ENCODE results near the gene RNF180.
A peak's percentile ranks its signal among the peaks of the same experiment; 100 is the strongest.
"Not testable (repeated sequence)": the region's sequence is repeated elsewhere in the genome, so short reads cannot be mapped to it uniquely, and the experiment has no call there.

The RNF180 gene

DNA sequence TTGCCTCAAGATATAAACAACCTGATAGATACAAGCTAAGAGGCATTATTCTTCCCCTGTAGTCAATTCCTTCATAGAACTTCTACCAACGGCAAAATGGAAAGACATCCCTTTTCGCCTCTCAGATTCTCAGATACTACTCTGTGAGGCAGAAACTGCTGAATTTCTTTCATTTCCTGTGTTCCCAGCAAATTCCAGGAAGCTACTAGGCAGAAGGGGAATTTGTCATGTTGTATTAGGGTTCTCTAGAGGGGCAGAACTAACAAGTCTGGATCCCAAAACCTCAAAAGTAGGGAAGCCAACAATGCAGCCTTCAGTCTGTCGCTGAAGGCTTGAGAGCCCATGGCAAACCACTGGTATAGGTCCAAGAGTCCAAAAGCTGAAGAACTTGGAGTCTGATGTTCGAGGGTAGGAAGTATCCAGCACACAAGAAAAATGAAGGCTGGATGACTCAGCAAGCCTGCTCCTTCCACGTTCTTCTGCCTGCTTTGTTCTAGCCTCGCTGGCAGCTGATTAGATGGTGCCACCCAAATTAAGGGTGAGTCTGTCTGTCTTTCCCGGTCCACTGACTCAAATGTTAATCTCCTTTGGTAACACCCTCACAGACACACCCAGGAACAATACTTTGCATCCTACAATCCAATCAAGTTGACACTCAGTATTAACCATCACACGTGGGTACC is 15.2 kb downstream of the RNF180 start:
- DNase-seq = peak; percentile 28

DNA sequence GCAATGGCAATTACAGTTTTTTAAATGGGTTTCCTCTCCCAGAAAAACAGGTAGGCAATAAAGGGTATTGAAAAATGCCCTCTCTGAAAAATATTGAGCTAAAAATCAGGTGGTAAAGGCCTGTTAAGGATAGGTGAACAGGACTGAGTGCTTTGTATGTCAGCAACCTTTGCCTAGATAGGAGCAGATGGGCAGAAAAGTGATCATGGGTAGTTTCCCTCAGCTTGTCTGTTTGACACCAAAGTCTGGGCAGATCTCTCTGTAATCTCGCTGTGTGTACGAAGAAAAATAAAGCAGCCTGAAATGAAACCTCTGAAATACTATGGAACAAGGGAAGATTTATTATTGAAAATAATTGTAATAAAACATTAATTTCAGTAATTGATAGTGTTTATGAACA is 15.8 kb downstream of the RNF180 start:
- DNase-seq = no peak

DNA sequence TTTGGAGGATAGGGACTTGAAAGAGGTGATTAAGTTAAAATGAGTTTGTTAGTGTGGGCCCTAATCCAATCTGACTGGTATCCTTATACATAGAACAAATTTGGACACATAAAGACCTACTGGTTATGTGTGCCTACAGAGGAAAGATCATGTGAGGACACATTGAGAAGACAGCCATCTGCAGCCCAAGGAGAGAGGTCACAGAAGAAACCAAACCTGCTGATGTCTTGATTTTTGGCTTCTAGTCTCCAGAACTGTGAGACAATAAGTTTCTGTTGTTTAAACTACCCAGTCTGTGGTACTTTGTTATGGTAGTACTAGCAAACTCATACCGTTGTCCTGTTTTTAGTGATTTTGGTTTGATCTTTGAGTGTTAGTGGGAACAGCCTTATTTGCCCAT is 18.3 kb downstream of the RNF180 start:
- no peak for DNase-seq

DNA sequence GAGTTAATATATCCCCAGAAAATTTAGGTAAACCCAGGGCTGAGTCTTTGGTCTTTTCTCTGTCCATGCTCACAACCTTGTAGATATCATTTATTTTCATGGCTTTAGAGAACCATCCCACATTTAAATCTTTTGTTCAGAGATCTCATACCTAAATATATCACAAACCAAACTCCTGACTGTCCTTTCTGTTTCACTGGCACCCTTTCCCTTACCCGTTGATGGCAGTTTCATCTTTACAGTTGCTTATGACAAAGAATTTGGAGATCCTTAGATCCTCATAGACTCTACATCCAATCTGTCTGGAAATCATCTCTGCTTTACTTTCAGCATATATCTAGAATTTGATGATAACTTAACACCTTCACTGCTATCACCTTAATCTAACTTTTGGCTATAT is 19.2 kb downstream of the RNF180 start:
- DNase-seq = no peak

GRCh38 chr5:64188776-64189175 is 23.1 kb downstream of the RNF180 start:
- no peak for DNase-seq

DNA sequence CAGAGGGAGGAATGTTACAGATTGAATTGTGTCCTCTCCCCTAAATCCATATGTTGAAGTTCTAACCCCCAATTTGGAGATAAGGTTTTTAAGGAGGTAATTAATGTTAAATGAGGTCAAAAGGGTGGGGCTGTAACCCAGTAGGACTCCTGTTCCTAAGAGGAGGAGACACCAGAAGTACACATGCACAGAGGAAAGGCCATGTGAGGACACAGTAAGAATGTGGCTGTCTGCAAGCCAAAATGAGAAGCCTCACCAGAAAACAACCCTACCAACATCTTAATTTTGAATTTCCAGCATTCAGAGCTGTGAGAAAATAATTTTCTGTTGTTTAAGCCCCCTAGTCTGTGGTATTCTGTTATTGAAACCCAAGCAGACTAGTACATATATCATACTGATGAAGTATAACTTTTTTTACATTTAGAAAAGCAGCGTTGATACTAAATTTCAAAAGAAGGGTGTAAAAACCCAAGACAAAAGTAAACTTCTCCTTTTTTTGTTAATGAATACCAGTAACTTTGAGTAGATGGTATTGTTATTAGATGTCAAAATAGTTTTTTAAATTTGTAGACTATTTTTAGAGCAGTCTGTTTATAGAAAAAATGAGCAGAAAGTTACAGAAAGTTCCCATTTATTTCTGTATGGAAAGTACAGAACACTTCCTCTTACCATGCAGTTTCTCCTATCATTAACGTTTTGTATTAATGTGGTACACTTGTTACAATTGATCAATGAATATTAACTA is 25.1 kb downstream of the RNF180 start:
- no peak for DNase-seq

DNA sequence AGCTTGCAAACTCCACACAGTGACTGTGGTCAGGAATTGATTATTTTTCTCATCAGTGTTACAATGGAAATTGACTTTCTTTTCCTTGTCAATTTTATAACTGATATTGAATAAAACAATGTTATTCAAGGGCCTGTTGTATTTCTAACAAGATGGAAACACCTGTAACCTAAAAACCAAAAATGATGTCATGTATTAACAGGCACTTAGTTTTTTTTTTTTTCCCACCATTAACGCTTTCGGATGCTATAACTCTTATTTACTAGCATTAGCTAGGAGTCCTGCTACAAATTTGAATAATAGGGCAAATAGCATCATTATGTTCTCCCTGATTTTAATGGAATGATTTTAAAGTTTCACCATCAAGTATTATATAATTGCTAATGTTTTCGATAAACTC is 30.3 kb downstream of the RNF180 start:
- DNase-seq = no peak

DNA sequence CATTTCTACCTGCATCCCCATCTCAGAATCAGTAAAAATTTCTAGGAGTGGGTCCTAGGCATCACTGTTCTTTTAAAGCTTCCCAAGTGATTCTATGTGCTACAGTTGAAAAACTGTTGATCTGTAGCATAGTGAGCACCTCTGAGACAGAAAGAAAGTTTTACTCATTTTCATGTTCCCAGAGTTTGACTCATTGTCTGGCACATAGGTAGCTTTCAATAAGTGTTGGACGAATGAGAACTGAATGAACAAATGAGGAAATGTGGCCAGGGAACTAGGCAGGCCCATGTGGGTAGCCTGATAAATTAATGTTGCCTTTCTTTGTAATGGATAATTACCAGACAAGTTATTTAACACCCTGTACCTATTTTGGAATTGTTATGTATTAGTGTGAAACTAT is 33.8 kb downstream of the RNF180 start:
- no peak for DNase-seq

DNA sequence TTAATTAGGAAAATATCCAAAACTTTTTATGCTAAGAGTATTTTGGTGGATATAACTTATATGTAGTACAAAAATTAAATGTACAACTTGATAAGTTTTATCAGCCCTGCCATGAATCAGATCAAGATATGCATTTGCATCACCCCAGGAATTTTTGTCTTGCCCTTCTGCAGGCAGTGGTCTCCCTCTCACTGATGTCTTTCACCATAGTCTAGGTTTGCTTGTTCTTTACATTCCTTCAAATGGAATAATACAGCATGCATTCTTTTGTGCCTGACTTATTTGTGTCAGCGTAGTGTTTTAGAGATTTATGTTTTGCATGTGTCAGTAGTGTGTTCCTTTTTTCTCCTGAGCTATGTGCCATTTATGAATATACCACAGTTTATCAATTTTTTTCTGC is 36.4 kb downstream of the RNF180 start:
- DNase-seq = no peak

GRCh38 chr5:64206653-64207052 is 41.0 kb downstream of the RNF180 start:
- no peak for DNase-seq

DNA sequence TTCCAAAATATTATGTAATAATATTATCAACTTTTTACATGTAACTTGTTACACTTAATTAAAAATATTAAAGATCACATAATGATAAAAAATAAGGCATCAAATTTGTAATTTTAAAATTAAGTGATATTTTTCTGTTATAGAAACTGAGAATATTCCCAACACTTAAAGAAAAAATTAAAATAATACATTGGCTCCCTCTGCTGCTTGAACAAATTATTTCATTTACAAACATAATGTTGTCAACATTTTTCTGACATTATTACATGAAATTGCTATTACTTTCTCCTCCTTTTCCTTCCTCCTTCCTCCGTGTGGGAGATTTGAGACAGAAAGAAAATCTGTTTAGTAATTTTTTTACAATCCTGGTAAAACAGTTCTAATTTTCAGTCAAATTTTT is 42.3 kb downstream of the RNF180 start:
- DNase-seq = no peak

- DNase-seq = no peak
Measured at GRCh38 chr5:64209353-64209752, 43.7 kb downstream of the RNF180 start.

GRCh38 chr5:64210866-64211265 is 45.2 kb downstream of the RNF180 start:
- DNase-seq = peak; percentile 22

DNA sequence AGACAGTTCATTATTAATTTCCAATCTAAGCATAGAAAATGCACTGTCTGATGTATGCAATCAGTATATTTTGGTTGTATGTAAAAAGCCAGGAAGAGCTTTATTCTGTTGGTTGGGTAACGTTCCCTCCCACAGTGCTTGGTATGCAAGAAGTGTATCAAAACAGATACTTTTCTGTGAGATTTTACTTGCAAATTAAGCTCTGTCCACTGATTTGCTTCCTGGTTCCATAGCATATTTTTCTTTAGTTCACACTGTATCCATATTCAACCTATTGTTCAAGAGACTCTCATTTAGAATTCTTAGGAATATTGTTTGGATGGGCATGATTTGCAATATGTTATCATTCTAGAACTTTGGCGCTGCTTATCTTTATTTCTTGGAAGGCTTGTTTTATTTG is 47.4 kb downstream of the RNF180 start:
- DNase-seq = no peak

DNA sequence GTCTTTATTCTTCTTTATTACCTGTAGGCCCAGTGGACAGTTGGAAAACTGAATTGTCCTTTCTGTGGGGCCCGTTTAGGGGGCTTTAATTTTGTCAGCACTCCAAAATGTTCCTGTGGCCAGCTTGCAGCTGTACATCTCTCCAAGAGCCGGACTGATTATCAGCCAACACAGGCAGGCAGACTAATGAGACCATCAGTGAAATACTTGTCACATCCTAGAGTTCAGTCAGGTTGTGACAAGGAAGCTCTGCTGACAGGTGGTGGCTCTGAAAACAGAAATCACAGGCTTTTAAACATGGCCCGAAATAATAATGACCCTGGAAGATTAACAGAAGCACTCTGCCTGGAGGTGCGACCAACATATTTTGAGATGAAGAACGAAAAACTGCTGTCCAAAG is 47.9 kb downstream of the RNF180 start:
- peak; percentile 85 for DNase-seq

GRCh38 chr5:64214132-64214531 is 48.5 kb downstream of the RNF180 start:
- DNase-seq = peak; percentile 56

DNA sequence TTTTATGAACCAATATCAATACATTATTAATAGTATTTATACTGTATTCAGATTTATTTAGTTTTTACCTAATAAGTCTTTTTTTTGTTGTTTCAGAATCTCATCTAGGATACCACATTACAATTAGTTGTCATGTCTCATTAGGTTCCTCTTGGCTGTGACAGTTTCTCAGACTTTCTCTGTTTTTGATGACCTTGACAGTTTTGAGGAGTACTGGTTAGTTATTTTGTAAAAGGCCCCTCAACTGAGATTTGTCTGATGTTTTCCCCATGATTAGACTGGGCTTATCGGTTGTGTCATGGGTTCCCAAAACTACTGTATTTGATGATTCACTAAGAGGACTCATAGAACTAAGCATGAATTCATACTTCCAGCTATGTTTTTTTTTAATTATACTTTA is 56.3 kb downstream of the RNF180 start:
- DNase-seq = no peak

DNA sequence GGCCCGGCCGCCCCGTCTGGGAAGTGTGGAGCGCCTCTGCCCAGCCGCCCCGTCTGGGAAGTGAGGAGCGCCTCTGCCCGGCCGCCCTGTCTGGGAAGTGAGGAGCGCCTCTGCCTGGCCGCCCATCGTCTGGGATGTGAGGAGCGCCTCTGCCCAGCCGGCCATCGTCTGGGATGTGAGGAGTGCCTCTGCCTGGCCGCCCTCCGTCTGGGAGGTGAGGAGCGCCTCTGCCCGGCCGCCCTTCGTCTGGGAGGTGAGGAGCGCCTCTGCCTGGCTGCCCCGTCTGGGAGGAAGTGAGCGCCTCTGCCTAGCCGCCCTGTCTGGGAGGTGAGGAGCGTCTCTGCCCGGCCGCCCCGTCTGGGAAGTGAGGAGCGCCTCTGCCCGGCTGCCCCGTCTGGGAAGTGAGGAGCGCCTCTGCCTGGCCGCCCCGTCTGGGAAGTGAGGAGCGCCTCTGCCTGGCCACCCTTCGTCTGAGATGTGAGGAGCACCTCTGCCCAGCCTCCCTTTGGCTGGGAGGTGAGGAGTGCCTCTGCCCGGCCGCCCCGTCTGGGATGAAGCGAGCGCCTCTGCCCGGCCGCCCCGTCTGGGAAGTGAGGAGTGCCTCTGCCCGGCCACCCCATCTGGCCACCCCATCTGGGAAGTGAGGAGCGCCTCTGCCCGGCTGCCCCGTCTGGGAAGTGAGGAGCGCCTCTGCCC is 59.8 kb downstream of the RNF180 start:
- DNase-seq = not testable (repeated sequence)

GRCh38 chr5:64227131-64227537 is 61.5 kb downstream of the RNF180 start:
- DNase-seq = not testable (repeated sequence)

DNA sequence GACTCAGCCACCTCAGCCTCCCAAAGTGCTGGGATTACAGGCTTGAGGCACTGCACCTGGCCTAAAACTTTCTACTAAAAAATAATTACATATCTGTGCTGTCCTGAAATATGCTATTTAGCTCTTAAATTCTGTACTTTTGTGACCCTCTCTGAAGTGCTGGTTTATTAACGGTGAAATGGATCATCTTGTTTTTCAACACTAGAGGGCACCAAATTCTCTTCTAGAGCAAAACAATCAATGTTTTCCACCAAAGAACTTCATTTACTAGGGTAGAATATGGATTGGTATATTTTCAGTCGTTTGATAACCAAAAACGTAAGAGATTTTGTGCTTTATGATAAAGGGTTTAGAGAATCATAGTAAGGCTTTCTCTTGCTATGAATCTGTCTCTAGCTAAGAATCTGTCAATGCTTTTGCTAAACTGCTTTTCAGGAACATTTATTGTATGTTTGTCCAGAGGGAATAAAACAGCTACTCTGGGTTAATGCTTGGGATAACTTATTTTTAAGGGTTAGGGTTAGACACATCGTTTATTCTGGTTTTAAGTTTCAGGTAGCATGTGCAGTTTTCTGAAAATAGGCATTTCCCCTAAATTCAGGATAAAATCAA is 63.6 kb downstream of the RNF180 start:
- DNase-seq = peak; percentile 58

- no peak for DNase-seq
Measured at GRCh38 chr5:64260756-64261155, 95.1 kb downstream of the RNF180 start.

DNA sequence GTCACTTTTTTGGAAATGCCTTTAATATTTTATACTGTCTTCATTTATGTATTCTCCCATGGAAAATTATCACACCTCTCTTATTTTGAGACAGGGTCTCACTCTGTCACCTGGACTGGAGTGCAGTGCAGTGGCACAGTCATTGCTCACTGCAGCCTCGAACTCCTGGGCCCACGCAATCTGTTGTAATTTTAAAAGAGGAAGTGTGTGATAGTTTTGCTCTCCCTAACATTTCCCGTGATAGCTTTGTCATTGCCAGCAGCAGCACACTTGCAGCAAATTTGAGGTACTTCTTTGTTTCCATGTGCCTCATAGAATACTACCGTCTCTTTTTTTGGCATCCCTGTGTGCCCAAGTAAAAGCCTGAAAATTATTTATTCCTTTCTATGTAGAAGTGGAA is 103.5 kb downstream of the RNF180 start:
- DNase-seq = no peak

DNA sequence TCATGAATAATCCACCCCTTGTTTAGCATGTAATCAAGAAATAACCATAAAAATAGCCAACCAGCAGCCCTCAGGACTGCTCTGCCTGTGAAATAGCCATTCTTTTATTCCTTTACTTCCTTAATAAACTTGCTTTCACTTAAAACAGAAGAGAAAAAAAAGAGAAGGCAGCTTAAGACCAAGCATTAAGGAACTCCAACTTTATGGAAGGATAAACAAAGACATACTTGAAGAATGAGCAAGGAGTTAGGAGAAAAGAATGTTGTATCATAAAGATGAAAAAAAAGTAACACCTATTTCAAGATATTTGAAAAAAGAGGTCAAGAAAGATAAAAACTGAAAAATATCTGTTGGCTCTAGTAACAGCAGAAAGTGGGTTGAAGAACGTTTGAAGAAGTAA is 107.6 kb downstream of the RNF180 start:
- DNase-seq = no peak
